Mucosa of descending colon (tissue), 3 donors: ENCODE data around the gene CHRND. TPM values are rescaled to one million over a fixed set of nuclear protein-coding genes. Genes with fewer than 3 reads are reported as not detected.

Experiments
- ATAC-seq: fragments of 200-7000 bp; cut with Tn5 transposase; one replicate; pipeline ENCODE4 v1.9.1; 2020; ENCODE audit warnings: mild to moderate bottlenecking, moderate library complexity
- DNase-seq, 3 donors: peaks; one replicate each; pipeline ENCODE4 v3.0.0-alpha.2; 2020
- H3K36me3 ChIP-seq: fragments of 200-600 bp; one replicate; pipeline ENCODE4 v1.8.0; 2021; ENCODE audit warnings: low read depth, mild to moderate bottlenecking
- H3K4me1 ChIP-seq: fragments of 200-600 bp; one replicate; pipeline ENCODE4 v1.8.0; 2021; ENCODE audit warnings: low read depth, mild to moderate bottlenecking
- H3K4me3 ChIP-seq: fragments of 200-600 bp; one replicate; pipeline ENCODE4 v1.8.0; 2021; ENCODE audit warnings: mild to moderate bottlenecking
- H3K9me3 ChIP-seq: fragments of 200-600 bp; one replicate; pipeline ENCODE4 v1.8.0; 2021; ENCODE audit warnings: mild to moderate bottlenecking
- CTCF ChIP-seq: fragments of 200-600 bp; IDR thresholded peaks from one replicate; pipeline ENCODE4 v1.8.0; 2022; ENCODE audit warnings: antibody characterized with exemption, mild to moderate bottlenecking
- intact Hi-C, 2 donors: fragments of 100-400 bp; cut with DNase I in 1 of 2; cut with micrococcal nuclease in 1 of 2; formaldehyde crosslinking; loops; one replicate each; pipeline versions ENCODE4 v1.11.0 to v1.11.1; 2022; cut with DNase I, micrococcal nuclease
- total RNA-seq, 3 donors: library from RNA; stranded (reverse); fragmentation: NEBNext Ultra II Directional in 2 of 3; extraction: Animal tissue kit (Norgen Biotek cat#: 25700) in 2 of 3; gene quantifications; one replicate each; pipeline versions ENCODE4 v1.2.1 to v1.2.4, GENCODE V29; 2021 to 2023
- donor health status: DM: no; HTN: no; CAD: no; lungs with moderate emphysema.
- donor health status: DM: no; HTN: no; CAD: no.
- donor health status: DM: no; HTN: yes; CAD: no.

Gene CHRND
- total RNA-seq, 3 donors from 2014 or later, result not detected

GRCh38 chr2:232539298-232540231, 13.6 kb downstream of the CHRND start, which contains the start of gene CHRNG:
Gene CHRNG, plus strand, starts transcription at chr2:232539692. Its CDS starts 56 bp downstream, at chr2:232539748.
- no peak for ATAC-seq

GRCh38 chr2:232540441-232541041, 14.6 kb downstream of the CHRND start:
- DNase-seq (no peak), ATAC-seq (no peak)
- no peak for TF ChIP-seq CTCF
- Histone ChIP-seq H3K9me3 (no peaks in the 10 kb centered on the region), H3K4me1 (no peaks in the 10 kb centered on the region), H3K4me3 (no peak overlapping the region), H3K36me3 (no peaks in the 10 kb centered on the region)
- intact Hi-C loops, result no loop called here

More at GRCh38 chr2:232539298-232540231, 13.6 kb downstream of the CHRND start, which contains the start of gene CHRNG:
- Histone ChIP-seq H3K36me3 (no peaks in the 10 kb centered on the region), H3K4me1 (no peaks in the 10 kb centered on the region), H3K4me3 (no peak within 1 kb of the TSS), H3K9me3 (no peaks in the 10 kb centered on the region)
- intact Hi-C loops, result no loop called here
- no peak for DNase-seq
- no peak for TF ChIP-seq CTCF

- no peak for TF ChIP-seq CTCF
- no peaks in the 10 kb centered on the region for H3K4me1 ChIP-seq
- H3K4me3 ChIP-seq, result no peak overlapping the region
- H3K36me3 ChIP-seq, result no peaks in the 10 kb centered on the region
- intact Hi-C loops, result no loop called here
- ATAC-seq (peak; percentile 4), DNase-seq (no peak)
- no peaks in the 10 kb centered on the region for H3K9me3 ChIP-seq
Observed at GRCh38 chr2:232541195-232541960, 15.4 kb downstream of the CHRND start.

- ATAC-seq (no peak), DNase-seq (no peak)
- Histone ChIP-seq H3K36me3 (no peaks in the 10 kb centered on the region), H3K9me3 (no peaks in the 10 kb centered on the region), H3K4me3 (no peak overlapping the region), H3K4me1 (no peaks in the 10 kb centered on the region)
- intact Hi-C loops, result no loop called here
- no peak for TF ChIP-seq CTCF
Observed at GRCh38 chr2:232541961-232542714, 16.2 kb downstream of the CHRND start.
